ENCODE results near the gene DDX1. TPM values are rescaled to one million over a fixed set of nuclear protein-coding genes. Genes with fewer than 3 reads are reported as not detected.

The DDX1 gene
- total RNA-seq, 1 donor from 2014 or later = 77.0 TPM

- DNase-seq (ENCODE audit: low read depth) = no peak
- H3K4me3 ChIP-seq (ENCODE audit: low read depth, low read length) = no peak overlapping the region
- TF ChIP-seq CTCF (conservative IDR thresholded peaks at IDR 0.05; ENCODE audit: low read depth, low read length) = no peak
These were observed 60.6 kb downstream of the DDX1 start for GRCh38 chr2:15652252-15652651.

GRCh38 chr2:15652801-15653200 lies 61.1 kb downstream of the DDX1 start:
- no peak for TF ChIP-seq CTCF (conservative IDR thresholded peaks at IDR 0.05; ENCODE audit: low read depth, low read length)
- DNase-seq (ENCODE audit: low read depth) = no peak
- H3K4me3 ChIP-seq (ENCODE audit: low read depth, low read length) = no peak overlapping the region

GRCh38 chr2:15653806-15654726 lies 62.4 kb downstream of the DDX1 start:
- TF ChIP-seq CTCF (conservative IDR thresholded peaks at IDR 0.05; ENCODE audit: low read depth, low read length) = no peak
- DNase-seq (ENCODE audit: low read depth) = no peak
- no peak overlapping the region for H3K4me3 ChIP-seq (ENCODE audit: low read depth, low read length)

- no peak for TF ChIP-seq CTCF (conservative IDR thresholded peaks at IDR 0.05; ENCODE audit: low read depth, low read length)
- DNase-seq (ENCODE audit: low read depth) = no peak
- H3K4me3 ChIP-seq (ENCODE audit: low read depth, low read length) = no peak overlapping the region
These were observed 63.0 kb downstream of the DDX1 start for GRCh38 chr2:15654727-15655073.

GRCh38 chr2:15655123-15655887 lies 63.6 kb downstream of the DDX1 start:
- TF ChIP-seq CTCF (conservative IDR thresholded peaks at IDR 0.05; ENCODE audit: low read depth, low read length) = no peak
- no peak overlapping the region for H3K4me3 ChIP-seq (ENCODE audit: low read depth, low read length)

GRCh38 chr2:15656090-15656489 lies 64.4 kb downstream of the DDX1 start:
- no peak for TF ChIP-seq CTCF (conservative IDR thresholded peaks at IDR 0.05; ENCODE audit: low read depth, low read length)
- H3K4me3 ChIP-seq (ENCODE audit: low read depth, low read length) = no peak overlapping the region
- no peak for DNase-seq (ENCODE audit: low read depth)

More at GRCh38 chr2:15655123-15655887, 63.6 kb downstream of the DDX1 start:
- no peak for DNase-seq (ENCODE audit: low read depth)

All from epithelial cell of proximal tubule (primary cell).